ENCODE measurements around the gene PTBP2.

Gene PTBP2

DNA sequence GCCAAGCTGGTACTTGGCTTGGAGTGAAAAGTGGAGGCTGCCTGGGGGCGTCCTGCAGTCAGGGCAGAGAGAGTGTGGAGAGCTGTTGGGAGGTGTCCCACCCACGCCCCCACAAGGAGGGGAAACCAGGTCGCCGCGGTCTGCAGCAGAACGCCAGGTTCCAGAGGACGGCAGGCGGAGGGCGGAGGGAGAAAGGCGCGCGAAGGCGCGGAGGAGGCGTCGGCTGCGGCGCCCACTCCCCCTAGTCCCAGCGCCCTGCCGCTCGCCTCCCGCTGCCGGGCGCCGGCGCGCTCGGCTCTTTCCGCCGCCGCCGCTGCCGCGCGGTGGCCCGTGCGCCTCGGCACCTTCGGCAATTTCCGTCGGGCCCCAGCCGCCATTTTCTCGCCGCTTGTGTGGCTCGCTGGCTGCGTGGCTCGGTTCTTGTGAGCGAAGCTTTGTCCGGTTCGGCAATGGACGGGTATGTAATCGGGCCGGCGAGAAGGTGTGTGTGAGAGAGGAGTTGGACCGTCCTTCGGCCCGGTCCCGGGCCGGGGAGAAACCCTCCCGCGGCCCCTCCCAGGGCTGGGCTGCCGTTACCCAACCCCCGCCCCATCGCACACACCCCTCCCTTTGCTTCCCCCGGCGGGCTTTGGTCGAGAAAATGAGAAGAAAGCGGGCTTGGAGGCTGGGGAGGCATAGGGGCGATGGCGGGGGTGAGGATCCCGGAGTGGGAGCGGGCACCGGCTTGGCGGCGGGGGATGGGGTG lies at the start of gene PTBP2:
Gene PTBP2, plus strand, starts transcription at position 369 of the 745 bp plus-strand sequence. Its CDS starts 81 bp downstream, at position 450.
- DNase-seq, result peak; percentile 88

DNA sequence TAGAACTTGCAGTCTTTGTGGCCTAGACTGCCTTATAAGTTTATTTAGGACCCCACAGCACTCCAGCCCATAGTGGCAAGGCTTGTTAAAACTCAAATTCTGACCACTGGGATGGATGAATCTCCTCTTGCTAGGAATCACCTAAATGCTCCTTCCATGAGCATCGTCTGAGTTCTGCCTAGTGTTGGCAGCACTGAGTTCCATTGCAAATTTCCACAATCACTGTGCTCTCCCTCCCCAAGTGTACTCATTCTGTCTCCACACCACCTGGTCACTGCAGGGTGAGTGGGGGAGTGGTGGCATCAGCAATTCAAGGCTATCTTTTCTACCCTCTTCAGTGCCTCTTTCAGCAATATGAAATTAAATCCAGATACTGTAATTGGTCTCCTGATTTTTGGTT lies 46.7 kb upstream of the PTBP2 start:
- DNase-seq, result no peak

GRCh38 chr1:96682056-96682455 lies 39.5 kb upstream of the PTBP2 start:
- DNase-seq, result no peak

- DNase-seq, result no peak
Measured at GRCh38 chr1:96683931-96684330, 37.7 kb upstream of the PTBP2 start.

GRCh38 chr1:96684744-96685143 lies 36.8 kb upstream of the PTBP2 start:
- no peak for DNase-seq

GRCh38 chr1:96688767-96689166 lies 32.8 kb upstream of the PTBP2 start:
- no peak for DNase-seq

DNA sequence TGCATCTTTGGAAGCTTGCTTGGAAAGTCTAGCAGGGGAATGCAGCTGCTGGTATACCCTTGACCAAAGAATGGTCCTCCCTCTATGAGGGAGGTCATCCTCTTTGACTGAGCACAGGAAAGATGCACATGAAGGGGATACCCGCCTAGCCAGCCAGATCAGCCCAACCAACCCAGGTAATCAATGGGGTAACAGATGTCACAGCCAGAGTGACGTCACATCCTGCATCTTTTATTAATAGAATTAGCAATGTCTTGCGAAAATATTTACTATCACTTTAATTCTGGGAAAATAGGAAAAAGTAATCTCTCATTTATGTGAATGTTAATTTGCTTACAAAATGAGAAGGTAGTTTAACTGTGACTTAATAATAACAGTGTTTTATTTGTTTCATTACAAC lies 25.6 kb upstream of the PTBP2 start:
- no peak for DNase-seq

DNA sequence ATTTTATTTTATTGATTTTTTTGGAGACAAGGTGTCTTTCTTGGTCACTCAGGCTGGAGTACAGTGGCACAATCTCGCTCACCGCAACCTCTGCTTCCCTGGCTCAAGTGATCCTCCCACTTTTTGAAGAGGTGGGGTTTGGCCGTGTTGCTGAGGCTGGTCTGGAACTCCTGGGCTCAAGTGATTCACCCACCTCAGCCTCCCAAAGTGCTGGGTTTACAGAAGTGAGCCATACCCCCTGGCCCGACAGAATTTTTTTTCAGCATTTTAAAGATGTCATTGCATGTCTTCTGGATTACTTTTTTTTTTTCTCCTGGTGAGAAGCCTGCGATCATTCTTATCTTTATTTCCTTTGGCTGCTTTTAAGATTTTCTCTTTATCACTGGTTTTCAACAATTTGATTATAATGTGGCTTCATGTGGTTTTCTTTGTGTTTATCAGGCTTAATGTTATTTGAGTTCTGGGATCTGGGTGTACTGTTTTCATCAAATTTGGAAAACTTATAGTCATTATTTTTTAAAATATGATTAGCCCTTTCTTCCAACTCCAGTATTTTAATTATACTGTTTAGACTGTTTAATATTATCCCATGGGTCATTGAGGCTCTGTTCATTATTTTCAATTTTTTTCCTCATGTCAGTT lies 23.1 kb upstream of the PTBP2 start:
- DNase-seq, result no peak

- DNase-seq, result no peak
Measured at GRCh38 chr1:96703186-96703585, 18.4 kb upstream of the PTBP2 start.

DNA sequence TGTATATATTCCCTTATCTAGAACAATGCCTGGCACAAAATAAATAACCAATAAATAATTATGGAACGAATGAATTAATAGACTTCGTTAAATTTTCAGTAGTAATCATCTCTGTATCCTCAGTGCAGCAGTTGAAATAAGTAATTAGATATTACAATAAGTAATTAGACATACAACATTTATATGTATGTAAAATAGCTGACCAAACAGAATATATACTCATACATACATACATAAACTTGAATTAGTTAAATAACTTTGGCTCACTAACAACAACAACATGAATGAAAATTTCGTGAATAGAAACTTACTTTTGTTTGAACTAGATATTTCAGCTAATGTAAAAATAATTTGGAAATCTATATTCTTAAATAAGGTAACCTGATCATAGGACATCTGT lies 14.6 kb upstream of the PTBP2 start:
- no peak for DNase-seq

DNA sequence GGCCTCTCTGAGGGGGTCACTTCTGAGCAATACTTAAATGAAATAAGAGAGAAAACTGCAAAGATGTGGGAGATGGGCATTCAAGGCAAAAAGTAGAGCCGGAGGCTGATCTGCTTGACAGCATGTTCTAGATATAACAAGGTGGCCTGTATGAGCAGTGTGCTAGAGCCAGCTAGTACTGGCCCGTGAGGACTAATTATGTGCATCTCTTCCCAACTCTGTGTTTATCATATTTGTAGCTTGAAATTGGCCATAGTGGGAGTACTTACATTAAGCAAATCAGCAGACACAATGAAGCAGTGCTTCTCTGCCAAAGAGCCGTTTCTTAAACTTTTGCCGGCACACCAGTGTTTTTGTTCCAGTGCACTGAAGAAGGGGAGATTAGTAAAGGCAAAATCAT lies 13.1 kb upstream of the PTBP2 start:
- no peak for DNase-seq

- DNase-seq, result no peak
Measured at GRCh38 chr1:96710708-96711477, 10.7 kb upstream of the PTBP2 start.

DNA sequence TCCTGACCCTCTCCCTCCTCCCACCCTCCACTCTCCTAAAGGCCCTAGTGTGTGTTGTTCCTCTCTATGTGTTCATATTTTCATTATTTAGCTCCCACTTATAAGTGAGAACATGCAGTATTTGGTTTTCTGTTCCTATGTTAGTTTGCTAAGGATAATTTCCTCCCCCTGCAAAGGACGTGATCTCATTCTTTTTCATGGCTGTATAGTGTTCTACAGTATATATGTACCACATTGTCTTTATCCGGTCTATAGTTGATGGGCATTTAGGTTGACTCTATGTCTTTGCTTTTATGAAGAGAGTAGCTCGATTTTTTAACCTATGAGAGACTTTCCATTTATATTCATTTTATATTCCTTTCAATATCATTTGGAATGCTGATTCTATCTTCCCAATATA lies 7.9 kb upstream of the PTBP2 start:
- DNase-seq, result no peak

- no peak for DNase-seq
Measured at GRCh38 chr1:96714881-96715280, 6.7 kb upstream of the PTBP2 start.

GRCh38 chr1:96715482-96715881 lies 6.1 kb upstream of the PTBP2 start:
- DNase-seq, result no peak

GRCh38 chr1:96721053-96721415 lies 550 bp upstream of the PTBP2 start:
- DNase-seq, result no peak

- DNase-seq, result peak; percentile 60
Measured at GRCh38 chr1:96722161-96722922, 758 bp downstream of the PTBP2 start.

- DNase-seq, result no peak
Measured at GRCh38 chr1:96722958-96723357, 1.4 kb downstream of the PTBP2 start.

GRCh38 chr1:96723377-96723776 lies 1.8 kb downstream of the PTBP2 start:
- no peak for DNase-seq

- DNase-seq, result no peak
Measured at GRCh38 chr1:96723936-96724335, 2.4 kb downstream of the PTBP2 start.

GRCh38 chr1:96727860-96728259 lies 6.3 kb downstream of the PTBP2 start:
- DNase-seq, result no peak

DNA sequence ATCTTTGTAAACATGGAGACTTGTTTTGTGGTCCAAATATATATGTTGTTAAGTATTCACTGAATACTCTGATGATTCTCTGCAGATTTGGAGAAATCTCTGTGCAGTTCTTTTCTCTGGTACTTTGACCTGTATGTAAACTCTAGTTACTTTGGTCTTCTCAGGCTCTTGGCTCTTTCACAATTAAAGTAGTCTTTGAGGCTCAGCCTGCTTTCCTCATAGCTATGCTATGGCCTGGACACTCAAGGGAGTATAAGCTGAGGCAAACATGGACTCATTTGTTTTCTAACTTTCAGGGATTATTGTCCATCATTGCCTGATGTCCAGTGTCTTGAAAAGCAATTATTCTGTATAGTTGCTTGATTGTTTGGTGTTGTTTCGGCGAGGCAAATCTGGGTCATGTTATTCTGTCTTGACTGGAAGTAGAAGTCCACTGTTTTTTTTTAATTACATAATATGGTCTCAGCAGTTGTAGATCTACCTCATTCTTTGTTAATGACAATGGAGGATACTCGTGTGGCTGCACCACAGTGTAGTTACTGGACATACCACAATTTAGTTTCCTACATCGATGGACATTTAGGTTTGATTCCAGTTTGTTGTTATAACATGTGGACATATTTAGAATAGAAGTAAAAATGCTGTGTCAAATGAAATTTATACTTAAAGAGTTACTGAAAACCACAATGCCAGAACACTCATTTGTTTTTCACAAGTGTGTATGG lies 9.2 kb downstream of the PTBP2 start:
- DNase-seq, result no peak

DNA sequence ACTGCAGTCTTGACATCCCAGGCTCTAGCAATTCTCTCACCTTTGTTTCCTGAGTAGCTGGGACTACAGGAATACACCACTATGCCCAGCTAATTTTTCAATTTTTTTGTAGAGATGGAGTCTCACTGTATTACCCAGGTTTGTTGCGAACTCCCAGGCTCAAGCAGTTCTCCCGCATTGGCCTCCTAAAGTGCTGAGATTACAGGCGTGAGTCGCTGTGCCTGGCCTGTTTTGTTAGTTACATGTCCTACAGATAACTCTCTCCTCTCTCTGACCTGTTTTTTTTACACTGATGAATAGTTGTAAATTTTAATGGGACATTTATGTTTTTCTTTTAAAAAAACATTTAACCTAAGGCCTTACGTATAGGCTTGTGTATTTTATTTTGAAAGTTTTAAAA lies 19.8 kb downstream of the PTBP2 start:
- DNase-seq, result no peak
